ENCODE measurements around the gene YWHAE.
A peak's percentile ranks its signal among the peaks of the same experiment; 100 is the strongest.

YWHAE gene

GRCh38 chr17:1368588-1368987, 31.4 kb downstream of the YWHAE start:
- peaks cover 34% of the 10 kb centered on the region for H3F3A ChIP-seq (ENCODE audit: insufficient read depth)
- no peaks in the 10 kb centered on the region for H3K9me2 ChIP-seq (replicated peaks; ENCODE audit: insufficient read depth, low read length)
- H3K36me3 ChIP-seq (ENCODE audit: low read length): peaks cover 14% of the 10 kb centered on the region
- TF ChIP-seq, protein P1, sequence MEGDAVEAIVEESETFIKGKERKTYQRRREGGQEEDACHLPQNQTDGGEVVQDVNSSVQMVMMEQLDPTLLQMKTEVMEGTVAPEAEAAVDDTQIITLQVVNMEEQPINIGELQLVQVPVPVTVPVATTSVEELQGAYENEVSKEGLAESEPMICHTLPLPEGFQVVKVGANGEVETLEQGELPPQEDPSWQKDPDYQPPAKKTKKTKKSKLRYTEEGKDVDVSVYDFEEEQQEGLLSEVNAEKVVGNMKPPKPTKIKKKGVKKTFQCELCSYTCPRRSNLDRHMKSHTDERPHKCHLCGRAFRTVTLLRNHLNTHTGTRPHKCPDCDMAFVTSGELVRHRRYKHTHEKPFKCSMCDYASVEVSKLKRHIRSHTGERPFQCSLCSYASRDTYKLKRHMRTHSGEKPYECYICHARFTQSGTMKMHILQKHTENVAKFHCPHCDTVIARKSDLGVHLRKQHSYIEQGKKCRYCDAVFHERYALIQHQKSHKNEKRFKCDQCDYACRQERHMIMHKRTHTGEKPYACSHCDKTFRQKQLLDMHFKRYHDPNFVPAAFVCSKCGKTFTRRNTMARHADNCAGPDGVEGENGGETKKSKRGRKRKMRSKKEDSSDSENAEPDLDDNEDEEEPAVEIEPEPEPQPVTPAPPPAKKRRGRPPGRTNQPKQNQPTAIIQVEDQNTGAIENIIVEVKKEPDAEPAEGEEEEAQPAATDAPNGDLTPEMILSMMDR (IDR thresholded peaks at IDR 0.05; ENCODE audit: insufficient read depth, low read length, poor library complexity, severe bottlenecking): no peak
- TF ChIP-seq EZH2phosphoT487 (conservative IDR thresholded peaks at IDR 0.05; ENCODE audit: low read length): no peak
- no peak overlapping the region for H3K27ac ChIP-seq (ENCODE audit: low read depth, low read length)
- no peaks in the 10 kb centered on the region for H3K27me3 ChIP-seq (ENCODE audit: low read length)
- H3K4me2 ChIP-seq (ENCODE audit: low read depth, low read length, poor library complexity, severe bottlenecking): no peak overlapping the region
- H3K9ac ChIP-seq (ENCODE audit: low read length): no peak overlapping the region
- H3K4me3 ChIP-seq (ENCODE audit: insufficient read depth, low read length, poor library complexity, severe bottlenecking): no peak overlapping the region
- peaks cover 49% of the 10 kb centered on the region for H4K20me1 ChIP-seq (ENCODE audit: low read depth, low read length)
- no peak overlapping the region for H2AFZ ChIP-seq (ENCODE audit: low read depth, low read length, severe bottlenecking)
- peaks cover 98% of the 10 kb centered on the region for H3K79me2 ChIP-seq (ENCODE audit: insufficient read depth, low read length)
- no peaks in the 10 kb centered on the region for H3K9me3 ChIP-seq (ENCODE audit: insufficient read depth, low read length)

GRCh38 chr17:1367351-1367745, 32.7 kb downstream of the YWHAE start:
- Histone ChIP-seq H3K79me2 (ENCODE audit: insufficient read depth, low read length) (peaks cover 98% of the 10 kb centered on the region), H3K9me2 (replicated peaks; ENCODE audit: insufficient read depth, low read length) (no peaks in the 10 kb centered on the region), H3K27me3 (ENCODE audit: low read length) (no peaks in the 10 kb centered on the region), H3K9ac (ENCODE audit: low read length) (no peak overlapping the region), H2AFZ (ENCODE audit: low read depth, low read length, severe bottlenecking) (no peak overlapping the region), H3K27ac (ENCODE audit: low read depth, low read length) (peak overlapping the region; percentile 25; the same call in 1 of the 2 replicates), H3K36me3 (ENCODE audit: low read length) (peaks cover 16% of the 10 kb centered on the region), H3K9me3 (ENCODE audit: insufficient read depth, low read length) (no peaks in the 10 kb centered on the region), H3K4me3 (ENCODE audit: insufficient read depth, low read length, poor library complexity, severe bottlenecking) (no peak overlapping the region), H3K4me2 (ENCODE audit: low read depth, low read length, poor library complexity, severe bottlenecking) (no peak overlapping the region), H3F3A (ENCODE audit: insufficient read depth) (peaks cover 40% of the 10 kb centered on the region), H4K20me1 (ENCODE audit: low read depth, low read length) (peaks cover 47% of the 10 kb centered on the region)
- TF ChIP-seq, protein P1 (IDR thresholded peaks at IDR 0.05; ENCODE audit: insufficient read depth, low read length, poor library complexity, severe bottlenecking): no peak
- TF ChIP-seq EZH2phosphoT487 (conservative IDR thresholded peaks at IDR 0.05; ENCODE audit: low read length): no peak

GRCh38 chr17:1366234-1366633, 33.8 kb downstream of the YWHAE start:
- Histone ChIP-seq H3K79me2 (ENCODE audit: insufficient read depth, low read length) (peaks cover 98% of the 10 kb centered on the region), H3K9ac (ENCODE audit: low read length) (no peak overlapping the region), H3K36me3 (ENCODE audit: low read length) (peaks cover 22% of the 10 kb centered on the region), H2AFZ (ENCODE audit: low read depth, low read length, severe bottlenecking) (no peak overlapping the region), H4K20me1 (ENCODE audit: low read depth, low read length) (peaks cover 55% of the 10 kb centered on the region), H3F3A (ENCODE audit: insufficient read depth) (peaks cover 46% of the 10 kb centered on the region), H3K9me2 (replicated peaks; ENCODE audit: insufficient read depth, low read length) (no peaks in the 10 kb centered on the region), H3K27ac (ENCODE audit: low read depth, low read length) (peak overlapping the region; percentile 11), H3K4me2 (ENCODE audit: low read depth, low read length, poor library complexity, severe bottlenecking) (no peak overlapping the region), H3K9me3 (ENCODE audit: insufficient read depth, low read length) (no peaks in the 10 kb centered on the region), H3K27me3 (ENCODE audit: low read length) (no peaks in the 10 kb centered on the region), H3K4me3 (ENCODE audit: insufficient read depth, low read length, poor library complexity, severe bottlenecking) (no peak overlapping the region)
- TF ChIP-seq EZH2phosphoT487 (conservative IDR thresholded peaks at IDR 0.05; ENCODE audit: low read length): no peak
- TF ChIP-seq, protein P1 (IDR thresholded peaks at IDR 0.05; ENCODE audit: insufficient read depth, low read length, poor library complexity, severe bottlenecking): no peak
